HepG2 (cell line): Measurements from ENCODE around the gene C2orf81. TPM values are rescaled to one million over a fixed set of nuclear protein-coding genes. Genes with fewer than 3 reads are reported as not detected.
A peak's percentile ranks its signal among the peaks of the same experiment; 100 is the strongest.

Experiments
- CHCHD3 ChIP-seq: sonication (generic); formaldehyde crosslinking; IDR thresholded peaks from 2 replicates; pipeline ENCODE4 v1.8.0; 2022; ENCODE audit warnings: mild to moderate bottlenecking, missing genetic modification reagents, moderate library complexity
- HDAC6 ChIP-seq: fragments of 200-600 bp; sonication (generic); IDR thresholded peaks from 2 replicates; pipeline ENCODE4 v1.7.0; 2017; ENCODE audit warnings: mild to moderate bottlenecking, antibody characterized with exemption, low read length, low read depth
- HOXA5 ChIP-seq: sonication (generic); formaldehyde crosslinking; IDR thresholded peaks from 2 replicates; pipeline ENCODE4 v1.4.0; 2020; ENCODE audit warnings: missing genetic modification reagents
- IRX3 ChIP-seq: sonication (generic); formaldehyde crosslinking; IDR thresholded peaks from 2 replicates; pipeline ENCODE4 v1.8.1; 2023; ENCODE audit warnings: mild to moderate bottlenecking, low read depth, missing genetic modification reagents, borderline replicate concordance
- MED13 ChIP-seq: sonication (generic); formaldehyde crosslinking; IDR thresholded peaks from 2 replicates; pipeline ENCODE4 v1.5.0; 2020; ENCODE audit warnings: missing genetic modification reagents
- NCOR1 ChIP-seq: fragments of 200-600 bp; sonication (generic); IDR thresholded peaks from 2 replicates; pipeline ENCODE4 v1.7.0; 2017; ENCODE audit warnings: antibody characterized with exemption, low read length, borderline replicate concordance
- PAF1 ChIP-seq: IDR thresholded peaks from 2 replicates; pipeline ENCODE4 v1.6.1; 2016; ENCODE audit warnings: missing genetic modification reagents, missing compliant biosample characterization
- RERE ChIP-seq: IDR thresholded peaks from 2 replicates; pipeline ENCODE4 v1.6.1; 2016; ENCODE audit warnings: low read depth, missing genetic modification reagents, missing compliant biosample characterization
- SNRNP70 ChIP-seq: fragments of 200-400 bp; formaldehyde crosslinking; IDR thresholded peaks from 2 replicates; pipeline ENCODE4 v1.6.1; 2017; ENCODE audit warnings: mild to moderate bottlenecking, low read depth, low read length, moderate library complexity
- TEF ChIP-seq: sonication (generic); formaldehyde crosslinking; IDR thresholded peaks from 2 replicates; pipeline ENCODE4 v1.5.0; 2020; ENCODE audit warnings: missing genetic modification reagents
- THAP11 ChIP-seq: IDR thresholded peaks from 2 replicates; pipeline ENCODE4 v1.6.1; 2016; ENCODE audit warnings: missing biosample characterization, missing genetic modification reagents
- ZBTB7B ChIP-seq: sonication (generic); formaldehyde crosslinking; IDR thresholded peaks from 2 replicates; pipeline ENCODE4 v1.4.0; 2020; ENCODE audit warnings: missing genetic modification reagents
- ZNF264 ChIP-seq: sonication (generic); formaldehyde crosslinking; IDR thresholded peaks from 2 replicates; pipeline ENCODE4 v1.4.0; 2020; ENCODE audit warnings: missing genetic modification reagents
- ZNF468 ChIP-seq: sonication (generic); formaldehyde crosslinking; IDR thresholded peaks from 2 replicates; pipeline ENCODE4 v1.8.0; 2022; ENCODE audit warnings: mild to moderate bottlenecking, moderate library complexity, missing genetic modification reagents
- ZNF563 ChIP-seq: sonication (generic); formaldehyde crosslinking; IDR thresholded peaks from 2 replicates; pipeline ENCODE4 v1.8.0; 2022; ENCODE audit warnings: mild to moderate bottlenecking, moderate library complexity, missing genetic modification reagents
- ZNF615 ChIP-seq: sonication (generic); formaldehyde crosslinking; IDR thresholded peaks from 2 replicates; pipeline ENCODE4 v1.5.0; 2020; ENCODE audit warnings: mild to moderate bottlenecking, missing genetic modification reagents, borderline replicate concordance
- ZNF672 ChIP-seq: sonication (generic); formaldehyde crosslinking; IDR thresholded peaks from 2 replicates; pipeline ENCODE4 v1.8.1; 2022; ENCODE audit warnings: missing genetic modification reagents
- ZNF687 ChIP-seq: sonication (generic); formaldehyde crosslinking; IDR thresholded peaks from 2 replicates; pipeline ENCODE4 v1.5.1; 2020; ENCODE audit warnings: mild to moderate bottlenecking, missing genetic modification reagents, moderate library complexity
- ZNF746 ChIP-seq: sonication (generic); formaldehyde crosslinking; IDR thresholded peaks from 2 replicates; pipeline ENCODE4 v1.8.0; 2022; ENCODE audit warnings: mild to moderate bottlenecking, missing genetic modification reagents
- polyA plus RNA-seq, 8 experiments: library from polyadenylated mRNA; depleted of rRNA in 3 of 8; stranded (reverse) in 7 of 8; unstranded in 1 of 8; fragments of >200 nt; fragmentation: Illumina TruSeq in 4 of 8; extraction: Trizol in 4 of 8; gene quantifications; 2 replicates each; pipeline versions ENCODE4 v1.2.1 to v1.2.3, GENCODE V29; 2011 to 2016; ENCODE audit warnings: low read depth in 4 of 8, missing spikeins in 1 of 8, mixed read lengths in 1 of 8; ENCODE audit not compliant: insufficient read depth in 1 of 8
- total RNA-seq, 5 experiments: library from RNA; depleted of rRNA; stranded (reverse); fragments of >200 nt; fragmentation: Illumina TruSeq; extraction: Trizol; gene quantifications; 2 replicates each; pipeline ENCODE4 v1.2.3, GENCODE V29; 2016; ENCODE audit warnings: low read depth in 1 of 5

The C2orf81 gene
- total and polyA plus RNA-seq, 2 of the 13 experiments (the other 11 are each of a cell fraction or from before 2014, with no cell fraction given) = 0.15 to 0.17 TPM

GRCh38 chr2:74440378-74441169, 19.2 kb upstream of the C2orf81 start (continued):
- TF ChIP-seq RERE (0 out of 2 replicates have a peak, but pooled peaks have one; percentile 44), ZNF746 (CRISPR knock-in tag) (peak; percentile 87), TEF (no peak), HDAC6 (no peak), ZNF264 (CRISPR knock-in tag) (peak; percentile 85), ZNF672 (CRISPR knock-in tag) (no peak), NCOR1 (no peak; the same call in 1 of the 2 replicates), PAF1 (CRISPR knock-in tag) (no peak), ZNF468 (CRISPR knock-in tag) (no peak), IRX3 (CRISPR knock-in tag) (peak; percentile 38; the same call in 1 of the 2 replicates), THAP11 (CRISPR knock-in tag) (peak; percentile 84), MED13 (CRISPR knock-in tag) (peak; percentile 87; the same call in 1 of the 2 replicates), ZNF563 (CRISPR knock-in tag) (peak; percentile 90), CHCHD3 (CRISPR knock-in tag) (peak; percentile 65; the same call in 1 of the 2 replicates), ZNF687 (peak; percentile 95), ZNF615 (CRISPR knock-in tag) (no peak), ZBTB7B (CRISPR knock-in tag) (peak; percentile 98), SNRNP70 (no peak), HOXA5 (CRISPR knock-in tag) (peak; percentile 95; the same call in 1 of the 2 replicates)
